Measurements from ENCODE around the gene TUBGCP5. TPM values are rescaled to one million over a fixed set of nuclear protein-coding genes. Genes with fewer than 3 reads are reported as not detected.

The TUBGCP5 gene
- total RNA-seq, 4 donors from 2014 or later, result 11.6 to 18.2 (median 13.6) TPM

DNA sequence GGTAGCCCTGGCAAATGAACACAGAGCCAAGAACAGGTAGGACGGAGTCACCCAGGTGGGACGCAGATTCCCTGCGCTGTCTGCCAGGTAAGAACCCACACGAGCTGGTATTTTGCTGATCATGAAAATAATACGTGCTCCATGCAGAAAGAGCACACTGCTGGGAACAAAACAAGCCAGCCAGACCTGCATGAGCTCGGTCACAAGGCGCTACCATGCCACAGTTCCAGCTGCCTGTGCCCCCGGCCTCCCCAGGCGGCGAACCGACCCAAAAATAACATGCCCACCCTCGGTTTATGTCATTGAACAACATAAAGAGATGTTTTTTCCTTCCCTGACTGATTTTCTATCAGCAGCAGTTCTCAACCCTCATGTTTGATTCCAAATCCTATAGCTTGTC, 85.0 kb downstream of the TUBGCP5 start:
- intact Hi-C loops (cut with DNase I; ENCODE audit: low total_unique reads) (no loop called here), in situ Hi-C loops (cut with MboI; ENCODE audit: low sequenced_read_pairs in 4 of 4) (no loop called here)
- Histone ChIP-seq H3K36me3 (no peaks in the 10 kb centered on the region), H3K27me3 (no peaks in the 10 kb centered on the region), H3K4me1 (peaks cover 19 to 25% of the 10 kb centered on the region in 2 donors), H3K27ac (no peak overlapping the region), H3K4me3 (no peak overlapping the region), H3K9me3 (no peaks in the 10 kb centered on the region)
- no peak for DNase-seq
- TF ChIP-seq, protein P1, sequence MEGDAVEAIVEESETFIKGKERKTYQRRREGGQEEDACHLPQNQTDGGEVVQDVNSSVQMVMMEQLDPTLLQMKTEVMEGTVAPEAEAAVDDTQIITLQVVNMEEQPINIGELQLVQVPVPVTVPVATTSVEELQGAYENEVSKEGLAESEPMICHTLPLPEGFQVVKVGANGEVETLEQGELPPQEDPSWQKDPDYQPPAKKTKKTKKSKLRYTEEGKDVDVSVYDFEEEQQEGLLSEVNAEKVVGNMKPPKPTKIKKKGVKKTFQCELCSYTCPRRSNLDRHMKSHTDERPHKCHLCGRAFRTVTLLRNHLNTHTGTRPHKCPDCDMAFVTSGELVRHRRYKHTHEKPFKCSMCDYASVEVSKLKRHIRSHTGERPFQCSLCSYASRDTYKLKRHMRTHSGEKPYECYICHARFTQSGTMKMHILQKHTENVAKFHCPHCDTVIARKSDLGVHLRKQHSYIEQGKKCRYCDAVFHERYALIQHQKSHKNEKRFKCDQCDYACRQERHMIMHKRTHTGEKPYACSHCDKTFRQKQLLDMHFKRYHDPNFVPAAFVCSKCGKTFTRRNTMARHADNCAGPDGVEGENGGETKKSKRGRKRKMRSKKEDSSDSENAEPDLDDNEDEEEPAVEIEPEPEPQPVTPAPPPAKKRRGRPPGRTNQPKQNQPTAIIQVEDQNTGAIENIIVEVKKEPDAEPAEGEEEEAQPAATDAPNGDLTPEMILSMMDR (IDR thresholded peaks at IDR 0.05 in 4 of 5, conservative IDR thresholded peaks at IDR 0.05 in 1 of 5), result no peak
- no peak for TF ChIP-seq POLR2A (IDR thresholded peaks at IDR 0.05)
- ATAC-seq, result no peak

DNA sequence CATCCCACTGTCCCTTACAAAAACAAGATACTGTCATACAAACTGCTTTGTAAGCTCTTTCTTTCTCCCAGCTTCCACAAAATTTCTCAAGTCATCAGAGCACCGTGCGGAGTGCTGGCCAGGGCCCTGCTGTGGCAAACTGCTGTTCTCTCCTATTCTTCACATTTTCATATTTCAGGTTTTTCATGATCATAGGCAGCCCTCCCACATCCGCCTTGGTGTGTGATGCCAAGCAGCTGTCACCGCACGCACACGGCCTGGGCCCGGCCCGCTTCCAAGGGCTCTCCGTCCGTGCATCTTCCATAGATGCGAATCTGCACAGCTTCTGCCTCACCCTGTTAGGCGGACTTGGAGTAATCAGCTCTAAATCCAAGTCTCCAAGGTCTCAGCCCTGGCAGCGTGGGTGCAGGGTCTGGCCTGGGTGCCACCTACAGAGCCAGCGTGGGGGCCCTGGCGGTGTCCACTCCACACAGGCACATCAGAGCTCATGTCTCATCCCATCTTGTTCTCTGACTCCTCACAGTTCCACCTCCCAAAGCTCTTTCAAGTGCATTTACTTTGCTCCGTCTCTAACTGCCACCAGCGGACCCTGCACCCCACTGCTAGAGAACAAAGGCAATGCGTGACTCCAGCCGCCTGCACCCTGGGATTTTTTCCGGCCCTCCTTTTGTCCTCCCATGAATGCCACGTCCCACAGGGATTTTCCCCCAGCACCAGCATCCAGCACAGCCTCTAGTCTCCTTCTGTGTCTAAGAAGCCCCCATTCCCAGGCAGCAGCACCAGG, 86.4 kb downstream of the TUBGCP5 start:
- TF ChIP-seq POLR2A (IDR thresholded peaks at IDR 0.05), result no peak
- TF ChIP-seq, protein P1 (IDR thresholded peaks at IDR 0.05 in 4 of 5, conservative IDR thresholded peaks at IDR 0.05 in 1 of 5), result no peak
- Histone ChIP-seq H3K27ac (no peak overlapping the region), H3K36me3 (no peaks in the 10 kb centered on the region), H3K4me1 (peaks cover 29 to 30% of the 10 kb centered on the region in 2 donors), H3K27me3 (no peaks in the 10 kb centered on the region), H3K4me3 (no peak overlapping the region), H3K9me3 (no peaks in the 10 kb centered on the region)
- ATAC-seq, result no peak
- intact Hi-C loops (cut with DNase I; ENCODE audit: low total_unique reads), result no loop called here
- DNase-seq, result no peak
- in situ Hi-C loops (cut with MboI; ENCODE audit: low sequenced_read_pairs in 4 of 4), result no loop called here

DNA sequence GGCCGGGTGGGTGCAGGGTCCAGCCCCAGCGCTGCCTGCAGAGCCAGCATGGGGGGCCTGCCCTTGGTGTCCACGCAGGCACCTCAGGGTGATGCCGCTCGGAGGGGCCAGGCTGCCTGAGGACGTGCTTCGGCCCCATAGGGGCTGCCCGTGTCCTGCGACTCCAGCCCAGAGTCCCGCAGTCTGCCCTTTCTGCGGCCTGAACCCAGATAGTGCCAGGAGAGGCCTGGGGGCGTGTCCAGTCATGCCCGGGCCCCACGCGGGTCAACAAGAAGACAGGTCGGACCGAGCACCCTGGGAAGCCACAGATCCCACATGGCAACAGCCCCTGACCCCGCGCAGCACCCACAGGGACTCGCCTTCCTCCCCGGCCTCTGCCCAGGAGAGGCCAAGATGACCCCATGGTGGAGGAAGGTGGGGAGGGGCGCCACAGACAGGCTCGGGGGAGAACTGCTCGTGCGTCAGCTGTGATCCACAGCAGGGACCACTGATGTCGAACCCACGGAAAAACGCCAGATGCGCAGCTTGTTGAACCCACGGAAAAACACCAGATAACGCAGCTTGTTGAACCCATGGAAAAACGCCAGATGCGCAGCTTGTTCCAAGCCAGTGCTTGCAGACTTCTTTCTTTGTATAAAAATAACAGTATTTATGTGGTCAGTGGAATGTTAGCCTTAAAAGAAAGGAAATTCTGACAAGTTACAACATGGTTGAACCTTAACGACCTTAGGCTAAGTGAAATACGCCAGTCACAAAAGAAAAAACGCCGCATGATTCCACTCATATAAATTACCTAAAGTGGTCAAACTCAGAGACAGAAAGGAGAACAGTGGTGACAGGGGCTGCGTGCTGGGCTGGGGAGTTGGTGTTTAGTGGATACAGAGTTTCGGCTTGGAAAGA, 87.7 kb downstream of the TUBGCP5 start:
- no peaks in the 10 kb centered on the region for H3K9me3 ChIP-seq
- ATAC-seq (no peak), DNase-seq (no peak)
- H3K4me1 ChIP-seq, result peaks cover 30% of the 10 kb centered on the region in 2 donors
- no peak overlapping the region for H3K4me3 ChIP-seq
- H3K27me3 ChIP-seq, result no peaks in the 10 kb centered on the region
- intact Hi-C loops (cut with DNase I; ENCODE audit: low total_unique reads) (no loop called here), in situ Hi-C loops (cut with MboI; ENCODE audit: low sequenced_read_pairs in 4 of 4) (no loop called here)
- TF ChIP-seq, protein P1 (IDR thresholded peaks at IDR 0.05 in 4 of 5, conservative IDR thresholded peaks at IDR 0.05 in 1 of 5), result no peak
- no peak for TF ChIP-seq POLR2A (IDR thresholded peaks at IDR 0.05)
- peak overlapping the region; percentile 38 to 61 (median 58) for H3K27ac ChIP-seq
- no peaks in the 10 kb centered on the region for H3K36me3 ChIP-seq

DNA sequence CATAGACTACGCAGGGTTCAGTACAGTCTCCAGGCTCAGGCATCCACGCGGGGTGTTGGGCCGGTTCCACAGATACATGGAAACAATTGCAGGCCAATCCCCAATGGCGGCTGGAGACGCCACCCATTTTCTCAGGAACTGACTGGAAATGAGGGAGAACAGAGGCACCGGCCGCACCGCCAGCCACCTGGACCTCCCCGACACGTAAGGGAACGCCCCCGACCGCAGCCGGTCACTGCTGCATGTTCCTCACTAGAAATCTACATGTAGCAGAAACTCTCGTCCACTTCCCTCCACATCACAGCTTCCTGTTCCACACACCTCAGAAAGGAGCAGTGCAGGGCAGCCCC, 88.4 kb downstream of the TUBGCP5 start:
- H3K9me3 ChIP-seq, result no peaks in the 10 kb centered on the region
- H3K4me1 ChIP-seq, result peaks cover 24 to 27% of the 10 kb centered on the region in 2 donors
- DNase-seq (no peak), ATAC-seq (no peak)
- in situ Hi-C loops (cut with MboI; ENCODE audit: low sequenced_read_pairs in 4 of 4), result no loop called here
- TF ChIP-seq POLR2A (IDR thresholded peaks at IDR 0.05), result no peak
- TF ChIP-seq, protein P1 (IDR thresholded peaks at IDR 0.05 in 4 of 5, conservative IDR thresholded peaks at IDR 0.05 in 1 of 5), result no peak
- no peaks in the 10 kb centered on the region for H3K36me3 ChIP-seq
- intact Hi-C loops (cut with DNase I; ENCODE audit: low total_unique reads), result no loop called here
- no peaks in the 10 kb centered on the region for H3K27me3 ChIP-seq
- peak overlapping the region; percentile 38 to 61 (median 58) for H3K27ac ChIP-seq
- H3K4me3 ChIP-seq, result no peak overlapping the region
